LNCAP (cell line): ENCODE data around the gene ZNF385D.

Experiments used
- CTCF ChIP-seq: fragments of 450-650 bp; IDR thresholded peaks from 2 replicates; pipeline ENCODE4 v1.5.1; 2017; ENCODE audit warnings: mild to moderate bottlenecking

ZNF385D gene

GRCh38 chr3:21729888-21730459, 21.0 kb downstream of the ZNF385D start:
- TF ChIP-seq CTCF = no peak

DNA sequence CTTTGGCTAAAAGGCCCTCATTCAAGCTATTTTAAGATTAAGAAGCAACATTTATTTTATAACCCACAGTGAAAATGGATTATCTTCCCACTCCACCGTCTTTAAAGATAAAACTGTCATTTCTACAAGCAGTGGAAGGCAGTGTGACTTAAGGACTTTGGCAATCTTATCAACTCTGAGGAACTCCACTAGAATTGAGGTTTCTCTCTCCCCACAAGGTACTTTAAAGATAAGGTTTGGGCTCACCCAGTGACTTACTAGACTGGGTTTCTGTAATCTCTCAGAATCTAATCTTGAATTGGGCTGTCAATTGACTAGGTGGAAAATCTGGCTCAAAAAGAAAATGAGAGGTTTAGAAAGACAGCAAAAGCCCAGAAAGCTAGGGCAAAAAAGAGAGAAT, 21.7 kb downstream of the ZNF385D start:
- TF ChIP-seq CTCF = no peak

GRCh38 chr3:21722768-21723167, 28.2 kb downstream of the ZNF385D start:
- TF ChIP-seq CTCF = no peak

DNA sequence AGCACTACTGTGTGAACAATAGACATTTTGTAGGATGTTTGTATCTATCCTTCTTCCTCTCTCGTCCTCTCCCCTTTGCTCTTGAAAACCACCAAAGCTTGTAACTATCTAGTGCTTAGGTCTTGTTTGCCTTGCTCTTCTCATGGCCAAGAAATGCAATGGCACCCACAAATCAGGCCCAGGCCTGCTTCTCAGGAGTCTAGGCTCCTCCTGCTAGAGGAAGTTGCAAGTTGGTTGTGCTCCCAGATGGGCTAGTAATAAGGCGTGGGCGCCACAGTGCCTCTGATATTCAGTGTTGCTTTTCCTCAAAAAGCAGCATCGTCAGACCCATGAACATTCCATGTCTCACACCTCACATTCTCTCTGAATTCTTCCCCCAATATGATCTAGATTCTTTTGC, 28.7 kb downstream of the ZNF385D start:
- no peak for TF ChIP-seq CTCF

DNA sequence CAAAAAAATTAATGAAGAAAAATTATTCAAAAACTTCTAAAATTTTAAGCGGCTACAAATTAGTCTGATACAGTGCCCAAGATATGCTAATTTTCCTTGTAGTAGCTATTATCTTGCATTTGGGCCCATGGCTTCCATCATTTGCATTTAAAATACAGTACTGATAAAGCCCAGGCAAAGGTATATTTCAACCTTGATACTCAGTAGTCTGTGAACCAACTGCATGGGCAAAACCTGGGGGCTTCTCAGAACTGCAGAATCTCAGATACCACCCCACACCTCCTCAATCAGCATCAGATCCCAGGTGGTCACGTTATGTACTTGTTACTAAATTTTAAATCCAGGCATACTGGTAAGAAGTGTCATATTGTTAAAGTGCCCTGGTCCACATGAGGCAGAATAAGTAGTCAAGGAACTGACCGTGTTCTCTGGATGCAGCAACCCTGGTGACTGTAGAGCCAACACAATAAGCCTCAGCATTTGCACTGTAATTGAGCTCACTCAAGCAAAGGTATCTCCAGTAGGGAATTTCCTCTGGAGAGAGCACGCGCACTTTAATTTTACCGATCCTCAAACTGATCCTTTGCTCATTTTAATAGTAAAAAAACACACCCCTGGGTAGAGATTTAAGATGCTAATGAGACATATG, 31.9 kb downstream of the ZNF385D start:
- no peak for TF ChIP-seq CTCF

- no peak for TF ChIP-seq CTCF
Observed at GRCh38 chr3:21718161-21718765, 32.7 kb downstream of the ZNF385D start.

DNA sequence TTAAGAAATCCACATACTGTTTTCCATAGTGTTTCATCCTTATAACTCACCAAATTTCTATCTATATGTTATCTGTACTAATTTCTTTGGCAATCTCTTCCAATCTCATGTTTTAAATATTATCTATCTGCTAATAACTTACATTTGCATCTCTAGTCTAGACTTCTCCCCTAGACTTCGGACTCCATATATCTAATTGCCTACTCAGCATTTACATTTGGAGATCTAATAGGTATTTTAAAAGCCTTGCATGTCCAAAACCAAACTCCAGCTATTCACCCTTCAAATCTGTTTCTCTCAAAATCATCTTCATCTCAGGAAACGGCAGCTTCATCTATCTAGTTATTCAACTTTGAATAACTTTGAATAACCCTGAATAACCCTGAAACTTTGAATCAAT, 35.3 kb downstream of the ZNF385D start:
- no peak for TF ChIP-seq CTCF
